ENCODE measurements around the gene KIF22. TPM values are rescaled to one million over a fixed set of nuclear protein-coding genes. Genes with fewer than 3 reads are reported as not detected.
A peak's percentile ranks its signal among the peaks of the same experiment; 100 is the strongest.

KIF22 gene
- total RNA-seq, 1 donor, result 8.3 TPM

DNA sequence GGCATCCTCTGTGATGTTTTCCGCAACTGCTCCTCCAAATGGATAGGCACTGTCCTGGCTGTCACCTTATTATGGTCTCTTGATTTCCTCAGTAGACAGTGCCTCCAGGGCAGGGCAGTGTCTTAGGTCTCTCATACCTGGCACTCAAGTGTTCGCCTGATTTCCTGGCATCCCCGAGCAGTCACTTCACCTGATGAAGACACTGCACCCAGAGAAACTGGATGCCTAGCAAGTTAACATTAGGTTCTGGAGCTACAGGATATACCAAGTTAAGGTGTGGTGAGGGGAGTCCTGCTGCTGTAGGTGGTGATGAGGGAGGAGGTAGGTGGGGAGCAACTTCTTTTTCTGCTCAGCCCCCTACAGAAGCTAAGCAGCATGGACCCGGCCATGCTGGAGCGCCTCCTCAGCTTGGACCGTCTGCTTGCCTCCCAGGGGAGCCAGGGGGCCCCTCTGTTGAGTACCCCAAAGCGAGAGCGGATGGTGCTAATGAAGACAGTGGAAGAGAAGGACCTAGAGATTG, 11.9 kb downstream of the KIF22 start:
- peak; percentile 30 for DNase-seq (ENCODE audit: insufficient read length, low spot score, missing footprints)
- no peak overlapping the region for H2AFZ ChIP-seq (ENCODE audit: low read length)
- H3K79me2 ChIP-seq (ENCODE audit: insufficient read depth, low read length), result no peaks in the 10 kb centered on the region
- H3K4me2 ChIP-seq (ENCODE audit: insufficient read depth, low read length), result no peak overlapping the region
- TF ChIP-seq, protein P1, sequence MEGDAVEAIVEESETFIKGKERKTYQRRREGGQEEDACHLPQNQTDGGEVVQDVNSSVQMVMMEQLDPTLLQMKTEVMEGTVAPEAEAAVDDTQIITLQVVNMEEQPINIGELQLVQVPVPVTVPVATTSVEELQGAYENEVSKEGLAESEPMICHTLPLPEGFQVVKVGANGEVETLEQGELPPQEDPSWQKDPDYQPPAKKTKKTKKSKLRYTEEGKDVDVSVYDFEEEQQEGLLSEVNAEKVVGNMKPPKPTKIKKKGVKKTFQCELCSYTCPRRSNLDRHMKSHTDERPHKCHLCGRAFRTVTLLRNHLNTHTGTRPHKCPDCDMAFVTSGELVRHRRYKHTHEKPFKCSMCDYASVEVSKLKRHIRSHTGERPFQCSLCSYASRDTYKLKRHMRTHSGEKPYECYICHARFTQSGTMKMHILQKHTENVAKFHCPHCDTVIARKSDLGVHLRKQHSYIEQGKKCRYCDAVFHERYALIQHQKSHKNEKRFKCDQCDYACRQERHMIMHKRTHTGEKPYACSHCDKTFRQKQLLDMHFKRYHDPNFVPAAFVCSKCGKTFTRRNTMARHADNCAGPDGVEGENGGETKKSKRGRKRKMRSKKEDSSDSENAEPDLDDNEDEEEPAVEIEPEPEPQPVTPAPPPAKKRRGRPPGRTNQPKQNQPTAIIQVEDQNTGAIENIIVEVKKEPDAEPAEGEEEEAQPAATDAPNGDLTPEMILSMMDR (IDR thresholded peaks at IDR 0.05; ENCODE audit: extremely low read depth, low read depth, low read length), result no peak
- H3K36me3 ChIP-seq (ENCODE audit: insufficient read depth, low read length), result peaks cover 50% of the 10 kb centered on the region
- H3K27ac ChIP-seq (ENCODE audit: low read depth, low read length), result no peak overlapping the region
- H4K20me1 ChIP-seq (ENCODE audit: insufficient read depth, low read length), result no peaks in the 10 kb centered on the region
- peaks cover 6% of the 10 kb centered on the region for H3K4me1 ChIP-seq (ENCODE audit: insufficient read depth, low read length)
- H3K9me3 ChIP-seq (ENCODE audit: low read depth, low read length), result no peaks in the 10 kb centered on the region
- no peak overlapping the region for H3K4me3 ChIP-seq (ENCODE audit: insufficient read depth, low read length)
- no peaks in the 10 kb centered on the region for H3K27me3 ChIP-seq (ENCODE audit: insufficient read depth, low read length)

DNA sequence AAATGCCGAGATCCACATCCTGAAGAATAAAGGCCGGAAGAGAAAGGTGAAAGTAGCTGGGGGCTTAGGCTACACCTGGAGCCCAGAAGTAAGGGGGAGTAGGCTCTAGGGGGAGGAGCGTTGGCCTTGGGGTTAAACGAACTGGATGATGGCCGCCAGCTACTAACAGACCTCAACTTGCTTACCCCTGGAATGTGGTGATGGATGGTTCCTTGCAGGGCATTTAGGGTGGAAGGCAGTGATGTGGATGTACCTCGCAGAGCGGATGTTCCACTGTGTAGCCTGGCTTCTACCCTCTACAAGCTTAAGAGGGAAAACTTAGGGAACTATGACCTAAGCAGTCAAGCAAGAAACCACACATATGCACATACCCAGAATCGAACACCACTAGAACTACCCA, 13.5 kb downstream of the KIF22 start:
- Histone ChIP-seq H3K9me3 (ENCODE audit: low read depth, low read length) (no peaks in the 10 kb centered on the region), H3K4me3 (ENCODE audit: insufficient read depth, low read length) (no peak overlapping the region), H3K27ac (ENCODE audit: low read depth, low read length) (no peak overlapping the region), H3K4me1 (ENCODE audit: insufficient read depth, low read length) (peaks cover 18% of the 10 kb centered on the region), H3K36me3 (ENCODE audit: insufficient read depth, low read length) (peaks cover 43% of the 10 kb centered on the region), H3K4me2 (ENCODE audit: insufficient read depth, low read length) (peak overlapping the region; percentile 96), H2AFZ (ENCODE audit: low read length) (no peak overlapping the region), H4K20me1 (ENCODE audit: insufficient read depth, low read length) (peaks cover 5% of the 10 kb centered on the region), H3K27me3 (ENCODE audit: insufficient read depth, low read length) (no peaks in the 10 kb centered on the region), H3K79me2 (ENCODE audit: insufficient read depth, low read length) (peaks cover 11% of the 10 kb centered on the region)
- DNase-seq (ENCODE audit: insufficient read length, low spot score, missing footprints), result peak; percentile 22
- TF ChIP-seq, protein P1 (IDR thresholded peaks at IDR 0.05; ENCODE audit: extremely low read depth, low read depth, low read length), result no peak

DNA sequence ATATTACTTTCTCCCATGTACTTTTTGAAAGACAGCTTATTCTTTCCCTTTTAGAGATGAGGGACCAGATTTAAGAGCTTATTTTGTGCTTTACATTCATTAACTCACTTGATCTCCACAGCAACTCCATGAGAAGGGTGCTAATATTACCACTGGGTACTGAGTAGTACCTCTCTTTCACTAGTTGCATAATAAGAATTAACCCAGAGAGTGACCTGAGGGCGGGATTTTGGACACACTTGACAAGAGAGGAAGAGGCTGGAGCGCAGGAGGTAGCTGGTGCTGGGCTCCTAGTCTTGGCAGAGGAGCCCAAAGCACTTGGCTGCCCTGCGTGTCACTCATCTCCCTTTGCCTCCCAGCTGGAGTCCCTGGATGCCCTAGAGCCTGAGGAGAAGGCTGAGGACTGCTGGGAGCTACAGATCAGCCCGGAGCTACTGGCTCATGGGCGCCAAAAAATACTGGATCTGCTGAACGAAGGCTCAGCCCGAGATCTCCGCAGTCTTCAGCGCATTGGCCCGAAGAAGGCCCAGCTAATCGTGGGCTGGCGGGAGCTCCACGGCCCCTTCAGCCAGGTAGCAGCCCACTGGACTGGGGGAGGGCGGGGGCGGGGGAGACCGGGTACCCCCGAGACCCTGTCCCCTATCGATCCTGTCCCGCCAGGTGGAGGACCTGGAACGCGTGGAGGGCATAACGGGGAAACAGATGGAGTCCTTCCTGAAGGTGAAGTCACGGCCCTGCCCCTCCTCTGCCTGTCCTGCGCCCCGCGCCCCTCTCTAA, 14.1 kb downstream of the KIF22 start:
- Histone ChIP-seq H3K36me3 (ENCODE audit: insufficient read depth, low read length) (peaks cover 41% of the 10 kb centered on the region), H3K9me3 (ENCODE audit: low read depth, low read length) (no peaks in the 10 kb centered on the region), H3K27me3 (ENCODE audit: insufficient read depth, low read length) (no peaks in the 10 kb centered on the region), H3K4me3 (ENCODE audit: insufficient read depth, low read length) (peak overlapping the region; percentile 90), H3K79me2 (ENCODE audit: insufficient read depth, low read length) (peaks cover 16% of the 10 kb centered on the region), H3K4me1 (ENCODE audit: insufficient read depth, low read length) (peaks cover 23% of the 10 kb centered on the region), H3K27ac (ENCODE audit: low read depth, low read length) (peak overlapping the region; percentile 80), H3K4me2 (ENCODE audit: insufficient read depth, low read length) (peak overlapping the region; percentile 96), H4K20me1 (ENCODE audit: insufficient read depth, low read length) (peaks cover 10% of the 10 kb centered on the region), H2AFZ (ENCODE audit: low read length) (peak overlapping the region; percentile 86)
- TF ChIP-seq, protein P1 (IDR thresholded peaks at IDR 0.05; ENCODE audit: extremely low read depth, low read depth, low read length), result no peak
- DNase-seq (ENCODE audit: insufficient read length, low spot score, missing footprints), result peak; percentile 92
